ENCODE measurements around the gene LPP.

Gene LPP

GRCh38 chr3:188659449-188660090, 505.6 kb downstream of the LPP start:
- DNase-seq = no peak

- DNase-seq = no peak
These were observed 506.5 kb downstream of the LPP start for GRCh38 chr3:188660415-188660814.

GRCh38 chr3:188661806-188662205, 507.8 kb downstream of the LPP start:
- no peak for DNase-seq

GRCh38 chr3:188662214-188662613, 508.3 kb downstream of the LPP start:
- no peak for DNase-seq

GRCh38 chr3:188662795-188663194, 508.8 kb downstream of the LPP start:
- no peak for DNase-seq

- DNase-seq = no peak
These were observed 509.9 kb downstream of the LPP start for GRCh38 chr3:188663839-188664238.

- no peak for DNase-seq
These were observed 510.8 kb downstream of the LPP start for GRCh38 chr3:188664795-188665194.

GRCh38 chr3:188667926-188668325, 514.0 kb downstream of the LPP start:
- no peak for DNase-seq

- no peak for DNase-seq
These were observed 516.5 kb downstream of the LPP start for GRCh38 chr3:188670446-188670845.

- no peak for DNase-seq
These were observed 518.0 kb downstream of the LPP start for GRCh38 chr3:188671971-188672370.

- DNase-seq = no peak
These were observed 518.9 kb downstream of the LPP start for GRCh38 chr3:188672840-188673239.

- DNase-seq = no peak
These were observed 519.8 kb downstream of the LPP start for GRCh38 chr3:188673646-188674186.

- DNase-seq = no peak
These were observed 520.6 kb downstream of the LPP start for GRCh38 chr3:188674595-188674994.

- DNase-seq = no peak
These were observed 523.4 kb downstream of the LPP start for GRCh38 chr3:188677344-188677743.

GRCh38 chr3:188680189-188680588, 526.2 kb downstream of the LPP start:
- no peak for DNase-seq

- no peak for DNase-seq
These were observed 526.6 kb downstream of the LPP start for GRCh38 chr3:188680605-188681004.

GRCh38 chr3:188682316-188682715, 528.4 kb downstream of the LPP start:
- DNase-seq = no peak

GRCh38 chr3:188683032-188683521, 529.1 kb downstream of the LPP start:
- DNase-seq = no peak

GRCh38 chr3:188684276-188684675, 530.3 kb downstream of the LPP start:
- no peak for DNase-seq

GRCh38 chr3:188685789-188686188, 531.8 kb downstream of the LPP start:
- no peak for DNase-seq

GRCh38 chr3:188686324-188686723, 532.4 kb downstream of the LPP start:
- DNase-seq = no peak

GRCh38 chr3:188687389-188687788, 533.4 kb downstream of the LPP start:
- DNase-seq = no peak

GRCh38 chr3:188689101-188689574, 535.2 kb downstream of the LPP start:
- DNase-seq = no peak

GRCh38 chr3:188690064-188690463, 536.1 kb downstream of the LPP start:
- no peak for DNase-seq

GRCh38 chr3:188691004-188691403, 537.0 kb downstream of the LPP start:
- no peak for DNase-seq
